Measurements from ENCODE around the gene DEDD. TPM values are rescaled to one million over a fixed set of nuclear protein-coding genes. Genes with fewer than 3 reads are reported as not detected.

DEDD gene
- total and polyA plus RNA-seq, 2 of the 13 experiments (the other 11 are each of a cell fraction or from before 2014, with no cell fraction given), result 12.6 to 27.8 TPM

DNA sequence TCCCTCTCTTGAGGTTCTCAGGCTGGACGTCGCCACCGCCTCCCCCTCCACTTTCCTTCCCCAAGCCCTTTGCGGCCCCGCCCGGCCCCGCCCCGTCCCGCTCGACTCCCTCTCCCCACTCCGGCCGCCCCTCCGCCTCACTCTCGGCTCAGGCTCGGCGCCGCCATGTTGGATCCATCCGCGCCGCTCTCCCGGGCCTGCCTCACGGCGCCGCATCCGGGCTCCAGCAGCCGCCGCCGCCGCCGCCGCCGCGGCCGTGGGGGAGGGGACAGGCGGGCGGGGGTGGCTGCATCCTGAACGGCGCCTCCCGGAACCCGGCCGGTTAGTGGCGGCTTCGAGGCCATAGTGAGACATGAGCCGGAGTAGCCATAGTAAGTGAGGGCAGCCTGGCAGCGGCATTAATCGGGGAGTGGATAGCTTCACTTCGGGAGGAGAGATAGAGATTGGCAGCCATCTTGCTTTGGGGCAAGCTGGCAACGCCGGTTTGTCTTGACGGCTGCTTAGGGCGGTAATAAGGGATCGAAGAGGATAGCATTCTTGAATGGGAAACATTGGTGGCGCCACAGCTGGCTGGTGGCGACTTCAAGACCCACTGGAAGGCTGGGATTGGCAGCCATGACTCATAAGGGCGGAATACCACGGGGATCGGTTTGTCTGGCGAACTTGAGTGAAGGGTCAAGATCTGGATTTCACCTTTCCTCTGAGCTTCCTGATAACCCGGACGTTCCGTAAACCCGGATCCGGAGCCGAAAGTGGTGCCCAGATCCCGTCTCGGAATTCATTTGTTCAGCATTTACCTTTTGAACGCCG, at the start of gene DEDD (continued):
- TF ChIP-seq, protein P1, sequence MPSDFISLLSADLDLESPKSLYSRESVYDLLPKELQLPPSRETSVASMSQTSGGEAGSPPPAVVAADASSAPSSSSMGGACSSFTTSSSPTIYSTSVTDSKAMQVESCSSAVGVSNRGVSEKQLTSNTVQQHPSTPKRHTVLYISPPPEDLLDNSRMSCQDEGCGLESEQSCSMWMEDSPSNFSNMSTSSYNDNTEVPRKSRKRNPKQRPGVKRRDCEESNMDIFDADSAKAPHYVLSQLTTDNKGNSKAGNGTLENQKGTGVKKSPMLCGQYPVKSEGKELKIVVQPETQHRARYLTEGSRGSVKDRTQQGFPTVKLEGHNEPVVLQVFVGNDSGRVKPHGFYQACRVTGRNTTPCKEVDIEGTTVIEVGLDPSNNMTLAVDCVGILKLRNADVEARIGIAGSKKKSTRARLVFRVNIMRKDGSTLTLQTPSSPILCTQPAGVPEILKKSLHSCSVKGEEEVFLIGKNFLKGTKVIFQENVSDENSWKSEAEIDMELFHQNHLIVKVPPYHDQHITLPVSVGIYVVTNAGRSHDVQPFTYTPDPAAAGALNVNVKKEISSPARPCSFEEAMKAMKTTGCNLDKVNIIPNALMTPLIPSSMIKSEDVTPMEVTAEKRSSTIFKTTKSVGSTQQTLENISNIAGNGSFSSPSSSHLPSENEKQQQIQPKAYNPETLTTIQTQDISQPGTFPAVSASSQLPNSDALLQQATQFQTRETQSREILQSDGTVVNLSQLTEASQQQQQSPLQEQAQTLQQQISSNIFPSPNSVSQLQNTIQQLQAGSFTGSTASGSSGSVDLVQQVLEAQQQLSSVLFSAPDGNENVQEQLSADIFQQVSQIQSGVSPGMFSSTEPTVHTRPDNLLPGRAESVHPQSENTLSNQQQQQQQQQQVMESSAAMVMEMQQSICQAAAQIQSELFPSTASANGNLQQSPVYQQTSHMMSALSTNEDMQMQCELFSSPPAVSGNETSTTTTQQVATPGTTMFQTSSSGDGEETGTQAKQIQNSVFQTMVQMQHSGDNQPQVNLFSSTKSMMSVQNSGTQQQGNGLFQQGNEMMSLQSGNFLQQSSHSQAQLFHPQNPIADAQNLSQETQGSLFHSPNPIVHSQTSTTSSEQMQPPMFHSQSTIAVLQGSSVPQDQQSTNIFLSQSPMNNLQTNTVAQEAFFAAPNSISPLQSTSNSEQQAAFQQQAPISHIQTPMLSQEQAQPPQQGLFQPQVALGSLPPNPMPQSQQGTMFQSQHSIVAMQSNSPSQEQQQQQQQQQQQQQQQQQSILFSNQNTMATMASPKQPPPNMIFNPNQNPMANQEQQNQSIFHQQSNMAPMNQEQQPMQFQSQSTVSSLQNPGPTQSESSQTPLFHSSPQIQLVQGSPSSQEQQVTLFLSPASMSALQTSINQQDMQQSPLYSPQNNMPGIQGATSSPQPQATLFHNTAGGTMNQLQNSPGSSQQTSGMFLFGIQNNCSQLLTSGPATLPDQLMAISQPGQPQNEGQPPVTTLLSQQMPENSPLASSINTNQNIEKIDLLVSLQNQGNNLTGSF (CRISPR knock-in tag; IDR thresholded peaks at IDR 0.05), result no peak
- TF ChIP-seq ZNF256 (CRISPR knock-in tag; conservative IDR thresholded peaks at IDR 0.05) (no peak), YEATS2 (CRISPR knock-in tag; IDR thresholded peaks at IDR 0.05; ENCODE audit: borderline replicate concordance) (no peak; the same call in 1 of the 2 replicates), KLF6 (CRISPR knock-in tag; IDR thresholded peaks at IDR 0.05) (no peak), ZNF556 (CRISPR knock-in tag; IDR thresholded peaks at IDR 0.05; ENCODE audit: borderline replicate concordance) (peak; percentile 56; the same call in 1 of the 2 replicates), HMG20B (CRISPR knock-in tag; conservative IDR thresholded peaks at IDR 0.05) (no peak), GLI4 (CRISPR knock-in tag; IDR thresholded peaks at IDR 0.05; ENCODE audit: borderline replicate concordance) (no peak), SMARCE1 (IDR thresholded peaks at IDR 0.05; ENCODE audit: borderline replicate concordance) (no peak), ZNF383 (CRISPR knock-in tag; IDR thresholded peaks at IDR 0.05; ENCODE audit: borderline replicate concordance) (no peak), MIXL1 (CRISPR knock-in tag; IDR thresholded peaks at IDR 0.05) (no peak), HOXD1 (CRISPR knock-in tag; IDR thresholded peaks at IDR 0.05) (no peak), YY1 (IDR thresholded peaks at IDR 0.05; ENCODE audit: insufficient read depth, insufficient replicate concordance, low read depth, low read length) (peak; percentile 99), MLLT10 (CRISPR knock-in tag; IDR thresholded peaks at IDR 0.05) (no peak)
- TF ChIP-seq, protein P2, sequence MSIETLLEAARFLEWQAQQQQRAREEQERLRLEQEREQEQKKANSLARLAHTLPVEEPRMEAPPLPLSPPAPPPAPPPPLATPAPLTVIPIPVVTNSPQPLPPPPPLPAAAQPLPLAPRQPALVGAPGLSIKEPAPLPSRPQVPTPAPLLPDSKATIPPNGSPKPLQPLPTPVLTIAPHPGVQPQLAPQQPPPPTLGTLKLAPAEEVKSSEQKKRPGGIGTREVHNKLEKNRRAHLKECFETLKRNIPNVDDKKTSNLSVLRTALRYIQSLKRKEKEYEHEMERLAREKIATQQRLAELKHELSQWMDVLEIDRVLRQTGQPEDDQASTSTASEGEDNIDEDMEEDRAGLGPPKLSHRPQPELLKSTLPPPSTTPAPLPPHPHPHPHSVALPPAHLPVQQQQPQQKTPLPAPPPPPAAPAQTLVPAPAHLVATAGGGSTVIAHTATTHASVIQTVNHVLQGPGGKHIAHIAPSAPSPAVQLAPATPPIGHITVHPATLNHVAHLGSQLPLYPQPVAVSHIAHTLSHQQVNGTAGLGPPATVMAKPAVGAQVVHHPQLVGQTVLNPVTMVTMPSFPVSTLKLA (IDR thresholded peaks at IDR 0.05), result no peak
- TF ChIP-seq, protein P3, sequence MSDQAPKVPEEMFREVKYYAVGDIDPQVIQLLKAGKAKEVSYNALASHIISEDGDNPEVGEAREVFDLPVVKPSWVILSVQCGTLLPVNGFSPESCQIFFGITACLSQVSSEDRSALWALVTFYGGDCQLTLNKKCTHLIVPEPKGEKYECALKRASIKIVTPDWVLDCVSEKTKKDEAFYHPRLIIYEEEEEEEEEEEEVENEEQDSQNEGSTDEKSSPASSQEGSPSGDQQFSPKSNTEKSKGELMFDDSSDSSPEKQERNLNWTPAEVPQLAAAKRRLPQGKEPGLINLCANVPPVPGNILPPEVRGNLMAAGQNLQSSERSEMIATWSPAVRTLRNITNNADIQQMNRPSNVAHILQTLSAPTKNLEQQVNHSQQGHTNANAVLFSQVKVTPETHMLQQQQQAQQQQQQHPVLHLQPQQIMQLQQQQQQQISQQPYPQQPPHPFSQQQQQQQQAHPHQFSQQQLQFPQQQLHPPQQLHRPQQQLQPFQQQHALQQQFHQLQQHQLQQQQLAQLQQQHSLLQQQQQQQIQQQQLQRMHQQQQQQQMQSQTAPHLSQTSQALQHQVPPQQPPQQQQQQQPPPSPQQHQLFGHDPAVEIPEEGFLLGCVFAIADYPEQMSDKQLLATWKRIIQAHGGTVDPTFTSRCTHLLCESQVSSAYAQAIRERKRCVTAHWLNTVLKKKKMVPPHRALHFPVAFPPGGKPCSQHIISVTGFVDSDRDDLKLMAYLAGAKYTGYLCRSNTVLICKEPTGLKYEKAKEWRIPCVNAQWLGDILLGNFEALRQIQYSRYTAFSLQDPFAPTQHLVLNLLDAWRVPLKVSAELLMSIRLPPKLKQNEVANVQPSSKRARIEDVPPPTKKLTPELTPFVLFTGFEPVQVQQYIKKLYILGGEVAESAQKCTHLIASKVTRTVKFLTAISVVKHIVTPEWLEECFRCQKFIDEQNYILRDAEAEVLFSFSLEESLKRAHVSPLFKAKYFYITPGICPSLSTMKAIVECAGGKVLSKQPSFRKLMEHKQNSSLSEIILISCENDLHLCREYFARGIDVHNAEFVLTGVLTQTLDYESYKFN (CRISPR knock-in tag; conservative IDR thresholded peaks at IDR 0.05), result no peak
- TF ChIP-seq, protein P4, sequence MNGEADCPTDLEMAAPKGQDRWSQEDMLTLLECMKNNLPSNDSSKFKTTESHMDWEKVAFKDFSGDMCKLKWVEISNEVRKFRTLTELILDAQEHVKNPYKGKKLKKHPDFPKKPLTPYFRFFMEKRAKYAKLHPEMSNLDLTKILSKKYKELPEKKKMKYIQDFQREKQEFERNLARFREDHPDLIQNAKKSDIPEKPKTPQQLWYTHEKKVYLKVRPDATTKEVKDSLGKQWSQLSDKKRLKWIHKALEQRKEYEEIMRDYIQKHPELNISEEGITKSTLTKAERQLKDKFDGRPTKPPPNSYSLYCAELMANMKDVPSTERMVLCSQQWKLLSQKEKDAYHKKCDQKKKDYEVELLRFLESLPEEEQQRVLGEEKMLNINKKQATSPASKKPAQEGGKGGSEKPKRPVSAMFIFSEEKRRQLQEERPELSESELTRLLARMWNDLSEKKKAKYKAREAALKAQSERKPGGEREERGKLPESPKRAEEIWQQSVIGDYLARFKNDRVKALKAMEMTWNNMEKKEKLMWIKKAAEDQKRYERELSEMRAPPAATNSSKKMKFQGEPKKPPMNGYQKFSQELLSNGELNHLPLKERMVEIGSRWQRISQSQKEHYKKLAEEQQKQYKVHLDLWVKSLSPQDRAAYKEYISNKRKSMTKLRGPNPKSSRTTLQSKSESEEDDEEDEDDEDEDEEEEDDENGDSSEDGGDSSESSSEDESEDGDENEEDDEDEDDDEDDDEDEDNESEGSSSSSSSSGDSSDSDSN (CRISPR knock-in tag; IDR thresholded peaks at IDR 0.05), result peak; percentile 51; the same call in 1 of the 2 replicates

Measured in HepG2 (cell line).